ENCODE data around the gene C2CD4C. TPM values are rescaled to one million over a fixed set of nuclear protein-coding genes. Genes with fewer than 3 reads are reported as not detected.

The C2CD4C gene
- total RNA-seq, 3 donors from 2014 or later = 0.29 to 2.6 (median 0.80) TPM

GRCh38 chr19:437041-437440, 28.1 kb upstream of the C2CD4C start:
- Histone ChIP-seq H3K9me3 (no peaks in the 10 kb centered on the region), H3K36me3 (no peaks in the 10 kb centered on the region), H3K27me3 (no peaks in the 10 kb centered on the region), H3K4me3 (no peak overlapping the region), H3K4me1 (no peaks in the 10 kb centered on the region), H3K27ac (no peak overlapping the region)
- no peak for DNase-seq (ENCODE audit: low spot score in 2 of 2)
- TF ChIP-seq CTCF (IDR thresholded peaks at IDR 0.05) = no peak
- no peak for TF ChIP-seq POLR2AphosphoS5 (IDR thresholded peaks at IDR 0.05)
- TF ChIP-seq POLR2A (IDR thresholded peaks at IDR 0.05) = no peak
- intact Hi-C loops (cut with DNase I; ENCODE audit: low total_unique reads) = no loop called here

- TF ChIP-seq POLR2A (IDR thresholded peaks at IDR 0.05) = no peak
- no peak for TF ChIP-seq CTCF (IDR thresholded peaks at IDR 0.05)
- no peak for TF ChIP-seq POLR2AphosphoS5 (IDR thresholded peaks at IDR 0.05)
- no peak for DNase-seq (ENCODE audit: low spot score in 2 of 2)
- H3K9me3 ChIP-seq = no peaks in the 10 kb centered on the region
- intact Hi-C loops (cut with DNase I; ENCODE audit: low total_unique reads) = no loop called here
- H3K27ac ChIP-seq = no peak overlapping the region
- H3K36me3 ChIP-seq = no peaks in the 10 kb centered on the region
- H3K4me3 ChIP-seq = no peak overlapping the region
- H3K27me3 ChIP-seq = no peaks in the 10 kb centered on the region
- H3K4me1 ChIP-seq = no peaks in the 10 kb centered on the region
Observed at GRCh38 chr19:436413-436950, 27.5 kb upstream of the C2CD4C start.

DNA sequence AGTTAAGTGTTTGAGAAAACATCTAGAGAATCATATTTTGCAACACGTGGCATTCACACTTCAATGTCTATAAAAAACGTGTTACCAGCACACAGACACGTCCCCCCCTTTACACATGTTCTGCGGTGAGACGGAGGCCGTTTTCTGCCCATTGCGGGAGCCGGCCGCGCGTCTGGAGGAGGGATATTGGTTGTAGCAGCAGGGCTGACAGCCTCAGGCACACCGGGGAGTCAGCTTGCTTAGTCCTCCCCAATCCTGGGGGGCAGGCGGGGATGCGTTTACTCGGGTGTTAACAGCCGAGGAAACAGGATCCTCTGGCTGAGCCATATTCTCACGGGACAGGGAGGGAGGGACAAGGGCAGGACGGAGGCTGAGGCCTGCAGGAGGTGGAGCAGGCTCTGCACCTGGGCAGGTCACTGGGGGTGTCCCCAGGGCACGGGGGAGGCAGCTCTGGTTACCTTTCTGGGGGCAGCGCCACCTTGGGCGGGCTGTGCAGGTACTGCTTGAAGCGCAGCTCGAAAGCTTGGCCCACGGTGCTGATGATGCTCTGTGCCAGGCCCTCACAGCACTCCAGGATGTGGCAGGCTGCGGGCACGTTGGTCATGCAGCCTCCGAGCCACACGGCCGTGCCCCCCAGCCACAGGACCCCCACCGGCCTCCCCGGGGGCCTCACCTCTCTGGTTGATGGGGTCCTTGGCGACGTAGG, 26.9 kb upstream of the C2CD4C start:
- intact Hi-C loops (cut with DNase I; ENCODE audit: low total_unique reads) = no loop called here
- H3K27ac ChIP-seq = no peak overlapping the region
- no peaks in the 10 kb centered on the region for H3K4me1 ChIP-seq
- H3K36me3 ChIP-seq = no peaks in the 10 kb centered on the region
- no peak overlapping the region for H3K4me3 ChIP-seq
- TF ChIP-seq CTCF (IDR thresholded peaks at IDR 0.05) = no peak
- no peak for TF ChIP-seq POLR2AphosphoS5 (IDR thresholded peaks at IDR 0.05)
- no peak for TF ChIP-seq POLR2A (IDR thresholded peaks at IDR 0.05)
- H3K27me3 ChIP-seq = no peaks in the 10 kb centered on the region
- no peaks in the 10 kb centered on the region for H3K9me3 ChIP-seq
- DNase-seq (ENCODE audit: low spot score in 2 of 2) = no peak

- no peak overlapping the region for H3K27ac ChIP-seq
- no peak overlapping the region for H3K4me3 ChIP-seq
- H3K9me3 ChIP-seq = no peaks in the 10 kb centered on the region
- no peaks in the 10 kb centered on the region for H3K27me3 ChIP-seq
- intact Hi-C loops (cut with DNase I; ENCODE audit: low total_unique reads) = no loop called here
- no peaks in the 10 kb centered on the region for H3K4me1 ChIP-seq
- TF ChIP-seq POLR2A (IDR thresholded peaks at IDR 0.05) (no peak), CTCF (IDR thresholded peaks at IDR 0.05) (no peak), POLR2AphosphoS5 (IDR thresholded peaks at IDR 0.05) (no peak)
- DNase-seq (ENCODE audit: low spot score in 2 of 2) = no peak
- H3K36me3 ChIP-seq = no peaks in the 10 kb centered on the region
Observed at GRCh38 chr19:435056-435706, 26.2 kb upstream of the C2CD4C start.
